ENCODE results near the gene HOXC11. TPM values are rescaled to one million over a fixed set of nuclear protein-coding genes. Genes with fewer than 3 reads are reported as not detected.

HOXC11 gene
- total and polyA plus RNA-seq, 2 donors (not counting 1 experiment from before 2014, with no cell fraction given) = not detected

DNA sequence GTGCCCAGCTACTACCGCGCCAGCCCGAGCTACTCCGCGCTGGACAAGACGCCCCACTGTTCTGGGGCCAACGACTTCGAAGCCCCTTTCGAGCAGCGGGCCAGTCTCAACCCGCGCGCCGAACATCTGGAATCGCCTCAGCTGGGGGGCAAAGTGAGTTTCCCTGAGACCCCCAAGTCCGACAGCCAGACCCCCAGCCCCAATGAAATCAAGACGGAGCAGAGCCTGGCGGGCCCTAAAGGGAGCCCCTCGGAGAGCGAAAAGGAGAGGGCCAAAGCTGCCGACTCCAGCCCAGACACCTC lies 12.7 kb downstream of the HOXC11 start:
- peaks cover 0 to 73% (median 12%) of the 10 kb centered on the region in 3 donors for H3K9me3 ChIP-seq (ENCODE audit: control extremely low read depth in 1 of 3, control insufficient read depth in 2 of 3, insufficient read depth in 1 of 3, low read length in 2 of 3)
- H3K9ac ChIP-seq (ENCODE audit: low read length) = no peak overlapping the region
- Mint-ChIP-seq H3K9me3 (ENCODE audit: insufficient read depth) (no peaks in the 10 kb centered on the region), H3K27ac (peak overlapping the region; percentile 56), H3K4me3 (peak overlapping the region; percentile 47), H3K4me1 (peaks cover 27% of the 10 kb centered on the region), H3K27me3 (peaks cover 87% of the 10 kb centered on the region)
- H2AFZ ChIP-seq (ENCODE audit: insufficient read depth, low read depth, low read length, poor library complexity, severe bottlenecking) = peak overlapping the region; percentile 24
- CTCF ChIA-PET = interaction anchor here (0.6 to 1.4 kb wide), 2 partner anchors 47 to 267 kb away, joined by 4 to 6 read pairs; partner anchors contain the start of gene HOXC5
- H3K4me2 ChIP-seq (replicated peaks; ENCODE audit: low read depth, low read length, poor library complexity, severe bottlenecking) = peak overlapping the region; percentile 56
- H3K27ac ChIP-seq (ENCODE audit: low read length in 2 of 2) = no peak overlapping the region
- peak; percentile 45 for DNase-seq
- no peaks in the 10 kb centered on the region for H4K20me1 ChIP-seq (ENCODE audit: control insufficient read depth, insufficient read depth, low read length, poor library complexity, severe bottlenecking)
- POLR2A ChIA-PET = no interaction called here
- peaks cover 30 to 42% of the 10 kb centered on the region in 2 donors for H3K4me1 ChIP-seq (ENCODE audit: control insufficient read depth in 2 of 2, insufficient read depth in 2 of 2, low read length in 2 of 2)
- no peaks in the 10 kb centered on the region for H3K79me2 ChIP-seq (ENCODE audit: control insufficient read depth, insufficient read depth, low read length)
- 19% methylated on average over 21 of the region's 21 CpGs for WGBS (ENCODE audit: insufficient coverage)
- ATAC-seq (ENCODE audit: low read depth) = no peak
- H3K4me3 ChIP-seq (ENCODE audit: control extremely low read depth in 1 of 5, extremely low read depth in 1 of 5, insufficient read depth in 1 of 5, low read depth in 2 of 5, low read length in 4 of 5) = no peak overlapping the region
- H3K27me3 ChIP-seq (replicated peaks in 1 of 4; ENCODE audit: control extremely low read depth in 1 of 4, control insufficient read depth in 3 of 4, insufficient read depth in 4 of 4, low read length in 3 of 4) = peaks cover 0 to 98% (median 92%) of the 10 kb centered on the region in 4 experiments
- no peaks in the 10 kb centered on the region for H3K36me3 ChIP-seq (replicated peaks in 1 of 2; ENCODE audit: control extremely low read depth in 1 of 2, control insufficient read depth in 1 of 2, extremely low read depth in 1 of 2, insufficient read depth in 2 of 2, low read length in 1 of 2)
- intact Hi-C loops (cut with micrococcal nuclease) = loop anchor here (5.0 kb wide), 1 partner anchor 43 kb away; no protein-coding TSS in a partner anchor
- TF ChIP-seq, protein P1, sequence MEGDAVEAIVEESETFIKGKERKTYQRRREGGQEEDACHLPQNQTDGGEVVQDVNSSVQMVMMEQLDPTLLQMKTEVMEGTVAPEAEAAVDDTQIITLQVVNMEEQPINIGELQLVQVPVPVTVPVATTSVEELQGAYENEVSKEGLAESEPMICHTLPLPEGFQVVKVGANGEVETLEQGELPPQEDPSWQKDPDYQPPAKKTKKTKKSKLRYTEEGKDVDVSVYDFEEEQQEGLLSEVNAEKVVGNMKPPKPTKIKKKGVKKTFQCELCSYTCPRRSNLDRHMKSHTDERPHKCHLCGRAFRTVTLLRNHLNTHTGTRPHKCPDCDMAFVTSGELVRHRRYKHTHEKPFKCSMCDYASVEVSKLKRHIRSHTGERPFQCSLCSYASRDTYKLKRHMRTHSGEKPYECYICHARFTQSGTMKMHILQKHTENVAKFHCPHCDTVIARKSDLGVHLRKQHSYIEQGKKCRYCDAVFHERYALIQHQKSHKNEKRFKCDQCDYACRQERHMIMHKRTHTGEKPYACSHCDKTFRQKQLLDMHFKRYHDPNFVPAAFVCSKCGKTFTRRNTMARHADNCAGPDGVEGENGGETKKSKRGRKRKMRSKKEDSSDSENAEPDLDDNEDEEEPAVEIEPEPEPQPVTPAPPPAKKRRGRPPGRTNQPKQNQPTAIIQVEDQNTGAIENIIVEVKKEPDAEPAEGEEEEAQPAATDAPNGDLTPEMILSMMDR (IDR thresholded peaks at IDR 0.05) = no peak
- no peak for TF ChIP-seq EZH2 (IDR thresholded peaks at IDR 0.05; ENCODE audit: borderline replicate concordance, insufficient read depth, low read depth, low read length, poor library complexity, severe bottlenecking)

DNA sequence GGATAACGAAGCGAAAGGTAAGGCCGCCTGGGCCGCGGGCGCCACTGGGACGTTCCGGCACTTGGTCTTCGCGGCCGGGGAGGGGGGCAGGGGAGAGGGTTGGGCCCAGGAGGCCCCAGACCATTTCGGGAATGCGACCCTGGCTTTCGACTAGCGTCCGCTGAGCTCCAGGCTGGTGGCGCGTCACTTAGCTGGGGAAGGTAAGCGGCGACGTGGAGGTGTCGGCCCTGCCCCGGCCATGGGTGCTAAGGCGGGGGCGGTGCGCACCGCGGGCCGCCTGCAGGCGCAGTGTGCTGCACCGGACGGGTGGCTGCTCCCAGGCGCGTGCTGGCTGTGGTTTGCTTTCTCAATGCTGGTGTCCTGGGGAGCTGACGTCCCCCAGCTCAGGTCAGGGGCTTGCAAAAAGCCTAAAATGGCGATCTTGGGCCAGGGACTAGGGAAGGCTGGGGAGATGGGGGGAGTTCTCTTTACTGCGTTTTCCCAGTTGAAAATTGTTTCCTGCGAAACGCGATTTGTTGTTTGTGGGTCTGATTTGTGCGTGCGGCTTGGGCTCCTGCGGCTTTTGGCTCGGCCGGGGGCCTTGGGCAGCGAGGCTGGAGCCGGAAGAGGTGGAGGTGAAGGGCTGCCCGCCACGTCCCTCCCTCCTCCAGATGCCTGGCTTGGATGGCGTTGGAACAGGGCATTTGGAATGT lies 13.2 kb downstream of the HOXC11 start:
- Histone ChIP-seq H3K4me3 (ENCODE audit: control extremely low read depth in 1 of 5, extremely low read depth in 1 of 5, insufficient read depth in 1 of 5, low read depth in 2 of 5, low read length in 4 of 5) (no peak overlapping the region), H2AFZ (ENCODE audit: insufficient read depth, low read depth, low read length, poor library complexity, severe bottlenecking) (peak overlapping the region; percentile 24), H3K9me3 (ENCODE audit: control extremely low read depth in 1 of 3, control insufficient read depth in 2 of 3, insufficient read depth in 1 of 3, low read length in 2 of 3) (peaks cover 0 to 73% (median 12%) of the 10 kb centered on the region in 3 donors), H3K79me2 (ENCODE audit: control insufficient read depth, insufficient read depth, low read length) (no peaks in the 10 kb centered on the region), H3K27ac (ENCODE audit: low read length in 2 of 2) (no peak overlapping the region), H3K27me3 (replicated peaks in 1 of 4; ENCODE audit: control extremely low read depth in 1 of 4, control insufficient read depth in 3 of 4, insufficient read depth in 4 of 4, low read length in 3 of 4) (peaks cover 0 to 98% (median 92%) of the 10 kb centered on the region in 4 experiments), H3K4me1 (ENCODE audit: control insufficient read depth in 2 of 2, insufficient read depth in 2 of 2, low read length in 2 of 2) (peaks cover 30 to 46% of the 10 kb centered on the region in 2 donors), H3K4me2 (replicated peaks; ENCODE audit: low read depth, low read length, poor library complexity, severe bottlenecking) (peak overlapping the region; percentile 56), H4K20me1 (ENCODE audit: control insufficient read depth, insufficient read depth, low read length, poor library complexity, severe bottlenecking) (no peaks in the 10 kb centered on the region), H3K9ac (ENCODE audit: low read length) (no peak overlapping the region), H3K36me3 (replicated peaks in 1 of 2; ENCODE audit: control extremely low read depth in 1 of 2, control insufficient read depth in 1 of 2, extremely low read depth in 1 of 2, insufficient read depth in 2 of 2, low read length in 1 of 2) (no peaks in the 10 kb centered on the region)
- Mint-ChIP-seq H3K4me3 (peak overlapping the region; percentile 39), H3K27ac (peak overlapping the region; percentile 15), H3K4me1 (peaks cover 29% of the 10 kb centered on the region), H3K9me3 (ENCODE audit: insufficient read depth) (no peaks in the 10 kb centered on the region), H3K27me3 (peaks cover 87% of the 10 kb centered on the region)
- DNase-seq = peak; percentile 52
- POLR2A ChIA-PET = no interaction called here
- 4% methylated on average over 47 of the region's 50 CpGs for WGBS (ENCODE audit: insufficient coverage)
- CTCF ChIA-PET = interaction anchor here (0.6 to 1.4 kb wide), 2 partner anchors 46 to 267 kb away, joined by 4 to 6 read pairs; partner anchors contain the start of gene HOXC5
- no peak for TF ChIP-seq EZH2 (IDR thresholded peaks at IDR 0.05; ENCODE audit: borderline replicate concordance, insufficient read depth, low read depth, low read length, poor library complexity, severe bottlenecking)
- TF ChIP-seq, protein P1 (IDR thresholded peaks at IDR 0.05) = no peak
- ATAC-seq (ENCODE audit: low read depth) = no peak
- intact Hi-C loops (cut with micrococcal nuclease) = loop anchor here (5.0 kb wide), 1 partner anchor 44 kb away; no protein-coding TSS in a partner anchor
